GM12892 (cell line): Measurements from ENCODE around the gene SYNDIG1.

Source experiments
- DNase-seq: peaks from one replicate; pipeline ENCODE4 v3.0.0; 2011; ENCODE audit not compliant: insufficient read length
- FAIRE-seq: peaks from 2 replicates; lab custom pipeline; 2011; peaks lifted over from hg19 to GRCh38; lab: Jason Lieb, UNC
- POLR2A ChIP-seq: IDR thresholded peaks from 2 replicates; pipeline ENCODE4 v1.6.1; 2011; ENCODE audit warnings: low read depth, low read length, control low read depth
- POLR2AphosphoS5 ChIP-seq: IDR thresholded peaks from 2 replicates; pipeline ENCODE4 v1.6.1; 2011; ENCODE audit warnings: low read depth, low read length, control low read depth
- TAF1 ChIP-seq: IDR thresholded peaks from 2 replicates; pipeline ENCODE4 v1.6.1; 2011; ENCODE audit warnings: low read depth, mild to moderate bottlenecking, control low read depth, low read length, borderline replicate concordance

Gene SYNDIG1

GRCh38 chr20:24580006-24580405 is 110.6 kb downstream of the SYNDIG1 start:
- no peak for FAIRE-seq
- DNase-seq, result no peak

DNA sequence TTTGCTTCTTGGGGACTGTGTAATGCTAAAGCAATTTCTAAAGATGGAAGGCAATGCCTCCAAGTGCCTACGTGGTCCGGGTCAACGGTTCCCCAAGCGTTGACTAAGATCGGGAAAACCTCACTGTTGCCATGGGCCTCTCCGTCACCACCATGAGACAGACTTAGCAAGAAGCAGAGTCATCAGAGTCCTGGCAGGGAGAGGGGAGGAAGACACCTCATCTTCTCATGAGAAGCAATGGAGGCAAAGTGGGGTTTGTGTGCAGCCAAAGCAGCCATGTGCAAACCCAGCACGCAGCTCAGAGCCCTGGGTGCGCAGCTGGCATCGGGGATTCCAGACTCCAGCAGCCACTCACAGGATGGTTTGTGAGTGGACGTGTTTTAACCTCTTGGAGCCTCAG is 111.4 kb downstream of the SYNDIG1 start:
- DNase-seq, result no peak
- FAIRE-seq, result no peak
- no peak for TF ChIP-seq POLR2AphosphoS5
- TF ChIP-seq TAF1, result no peak
- TF ChIP-seq POLR2A, result no peak

More at GRCh38 chr20:24580006-24580405, 110.6 kb downstream of the SYNDIG1 start:
- TF ChIP-seq TAF1, result no peak
- TF ChIP-seq POLR2A, result no peak
- no peak for TF ChIP-seq POLR2AphosphoS5

DNA sequence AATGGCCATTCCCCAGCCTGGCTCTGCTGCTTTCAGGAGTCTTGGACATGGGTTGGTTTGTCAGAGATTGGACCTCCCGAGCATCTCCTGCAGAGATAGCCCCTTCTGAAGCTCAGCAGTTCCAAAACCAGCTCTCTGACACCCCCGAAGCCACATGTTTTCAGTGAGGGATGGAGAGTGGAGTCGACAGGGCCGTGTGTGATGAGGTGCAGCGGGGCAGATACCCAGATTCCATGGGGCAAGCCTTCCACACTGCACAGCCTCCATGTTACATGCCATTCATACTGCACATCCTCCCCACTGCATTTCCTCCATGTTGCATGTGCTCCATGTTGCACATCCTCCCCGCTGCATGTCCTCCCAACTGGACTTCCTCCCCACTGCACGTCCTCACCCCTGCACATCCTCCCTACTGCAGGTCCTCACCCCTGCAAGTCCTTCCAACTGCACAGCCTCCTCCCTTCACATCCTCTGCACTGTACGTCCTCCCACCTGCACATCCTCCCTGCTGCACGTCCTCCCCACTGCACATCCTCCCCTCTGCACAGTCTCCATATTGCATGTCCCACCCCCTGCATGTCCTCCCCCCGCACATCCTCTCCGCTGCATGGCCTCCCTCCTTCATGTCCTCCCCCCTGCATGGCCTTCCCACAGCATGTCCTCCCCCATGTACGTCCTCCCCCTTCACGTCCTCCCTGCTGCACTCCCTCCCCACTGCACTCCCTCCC is 112.2 kb downstream of the SYNDIG1 start:
- FAIRE-seq (no peak), DNase-seq (no peak)
- TF ChIP-seq POLR2AphosphoS5, result no peak
- no peak for TF ChIP-seq TAF1
- no peak for TF ChIP-seq POLR2A

- no peak for FAIRE-seq
- DNase-seq, result no peak
- no peak for TF ChIP-seq TAF1
These were observed 113.1 kb downstream of the SYNDIG1 start for GRCh38 chr20:24582373-24583168.

- FAIRE-seq (no peak), DNase-seq (no peak)
- no peak for TF ChIP-seq POLR2A
- TF ChIP-seq TAF1, result no peak
- TF ChIP-seq POLR2AphosphoS5, result no peak
These were observed 113.9 kb downstream of the SYNDIG1 start for GRCh38 chr20:24583169-24583792.

DNA sequence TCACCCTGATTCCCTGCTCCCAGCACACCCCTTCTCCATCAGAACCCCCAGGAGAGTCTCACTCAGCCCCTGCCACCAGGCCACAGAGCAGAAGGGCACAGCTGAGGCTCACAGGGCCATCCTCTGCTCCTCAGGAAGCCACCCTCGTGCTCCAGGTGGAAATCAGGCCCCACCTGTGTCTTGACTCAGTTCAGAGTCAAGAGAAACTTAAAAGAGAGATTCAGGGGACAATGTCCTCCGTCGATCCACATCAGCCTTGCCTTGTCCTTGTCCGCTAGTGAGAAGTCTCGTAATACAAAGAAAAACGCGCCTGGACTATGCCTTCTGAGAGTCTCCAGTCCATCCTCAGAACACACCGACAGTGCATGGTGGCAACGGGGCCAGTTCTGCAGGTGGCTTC is 114.6 kb downstream of the SYNDIG1 start:
- TF ChIP-seq POLR2AphosphoS5 (no peak), TAF1 (no peak)
- FAIRE-seq (no peak), DNase-seq (no peak)

- no peak for FAIRE-seq
- TF ChIP-seq TAF1, result no peak
- no peak for TF ChIP-seq POLR2AphosphoS5
- no peak for TF ChIP-seq POLR2A
- no peak for DNase-seq
These were observed 115.3 kb downstream of the SYNDIG1 start for GRCh38 chr20:24584538-24585356.

GRCh38 chr20:24585796-24586522 is 116.5 kb downstream of the SYNDIG1 start:
- no peak for FAIRE-seq
- DNase-seq, result no peak
- TF ChIP-seq POLR2A (no peak), TAF1 (no peak), POLR2AphosphoS5 (no peak)

DNA sequence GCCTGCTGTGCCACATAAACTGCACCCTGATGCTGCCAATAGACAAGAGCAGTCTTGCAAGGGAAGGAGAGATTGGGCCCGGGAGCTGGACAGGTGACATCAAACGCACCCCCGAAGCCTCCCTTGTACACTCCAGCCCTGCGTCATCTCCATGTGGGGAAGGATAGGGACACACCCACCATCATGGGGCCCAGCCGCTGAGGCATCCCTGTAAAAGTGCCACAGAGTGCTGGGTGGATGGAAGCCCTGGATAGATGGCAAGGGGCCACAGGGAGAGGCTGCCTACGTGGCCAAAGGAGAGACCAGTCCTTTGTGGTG is 117.1 kb downstream of the SYNDIG1 start:
- DNase-seq (no peak), FAIRE-seq (no peak)
- TF ChIP-seq TAF1, result no peak

DNA sequence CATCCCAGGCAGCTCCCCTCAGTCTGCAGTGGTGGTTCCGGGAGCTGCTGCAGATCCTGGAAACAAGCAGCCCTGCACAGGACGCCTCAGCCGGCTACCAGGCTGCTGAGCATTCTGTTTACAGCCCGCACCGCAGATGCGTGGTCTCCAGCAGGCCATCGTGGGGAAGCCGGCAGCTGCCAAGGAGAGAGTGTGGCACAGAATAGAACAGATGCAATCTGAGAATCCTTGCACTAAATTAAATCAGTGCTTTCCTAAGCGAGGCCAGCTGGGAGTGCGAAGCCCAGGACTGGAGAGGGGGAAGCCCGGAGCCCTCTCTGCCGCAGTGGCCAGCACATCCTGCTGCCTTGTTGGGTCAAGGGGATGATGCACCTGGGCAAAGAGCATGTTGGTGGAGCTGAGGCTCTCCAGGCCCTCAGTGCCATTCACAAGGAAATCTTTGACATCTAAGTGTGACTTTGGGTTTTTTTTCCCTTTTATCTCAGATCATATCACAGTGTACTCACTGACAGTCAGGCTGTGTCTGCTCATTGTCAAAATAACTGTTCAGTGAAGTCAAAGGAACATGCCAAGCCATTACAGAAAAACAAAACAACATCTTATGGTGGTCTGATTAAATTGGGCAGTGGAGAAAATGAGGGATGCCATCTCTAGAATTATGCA is 118.1 kb downstream of the SYNDIG1 start:
- FAIRE-seq, result no peak
- TF ChIP-seq POLR2A (no peak), POLR2AphosphoS5 (no peak), TAF1 (no peak)
- no peak for DNase-seq
